Endometrial microvascular endothelial cells (primary cell): ENCODE measurements around the gene KLF15. TPM values are rescaled to one million over a fixed set of nuclear protein-coding genes. Genes with fewer than 3 reads are reported as not detected.

Experiments
- in situ Hi-C: cut with HindIII; loops from 2 replicates; pipeline ENCODE4 v1.10.0; 2017; ENCODE audit warnings: low sequenced_read_pairs, low pct_unique_long_range_greater_than_20kb; ENCODE audit errors: inconsistent ontology term
- total RNA-seq: library from RNA; depleted of rRNA; stranded (reverse); fragments of >200 nt; gene quantifications from one replicate; pipeline ENCODE4 v1.2.3, GENCODE V29; 2015; ENCODE audit errors: inconsistent ontology term

The KLF15 gene
- total RNA-seq, 1 donor from 2014 or later, result 1.7 TPM

DNA sequence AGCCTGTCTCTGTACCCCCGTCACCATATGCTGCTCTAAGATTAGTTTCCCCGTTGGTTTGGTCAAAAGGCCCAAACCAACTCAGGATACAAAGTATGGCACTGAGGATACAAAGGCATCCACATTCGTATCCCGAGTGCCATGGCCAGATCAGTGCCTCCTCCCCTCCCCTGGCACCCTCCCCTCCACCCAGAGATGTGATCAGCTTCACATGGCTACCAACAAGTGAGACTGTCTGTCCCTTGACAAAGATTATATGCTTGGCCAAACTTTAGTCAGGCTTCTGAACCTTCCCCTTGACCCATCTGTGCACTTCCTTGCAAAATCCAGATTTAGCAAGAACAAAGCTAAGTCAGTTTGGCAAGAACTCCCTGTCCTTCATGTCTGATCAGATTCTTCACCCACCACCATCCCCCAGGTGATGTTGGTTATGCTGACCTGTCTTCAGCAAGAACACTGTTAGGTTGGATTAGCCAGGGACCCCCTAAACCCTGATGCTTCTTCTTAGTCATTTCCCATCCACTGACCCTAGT, 61.7 kb downstream of the KLF15 start:
- in situ Hi-C loops, result no loop called here

DNA sequence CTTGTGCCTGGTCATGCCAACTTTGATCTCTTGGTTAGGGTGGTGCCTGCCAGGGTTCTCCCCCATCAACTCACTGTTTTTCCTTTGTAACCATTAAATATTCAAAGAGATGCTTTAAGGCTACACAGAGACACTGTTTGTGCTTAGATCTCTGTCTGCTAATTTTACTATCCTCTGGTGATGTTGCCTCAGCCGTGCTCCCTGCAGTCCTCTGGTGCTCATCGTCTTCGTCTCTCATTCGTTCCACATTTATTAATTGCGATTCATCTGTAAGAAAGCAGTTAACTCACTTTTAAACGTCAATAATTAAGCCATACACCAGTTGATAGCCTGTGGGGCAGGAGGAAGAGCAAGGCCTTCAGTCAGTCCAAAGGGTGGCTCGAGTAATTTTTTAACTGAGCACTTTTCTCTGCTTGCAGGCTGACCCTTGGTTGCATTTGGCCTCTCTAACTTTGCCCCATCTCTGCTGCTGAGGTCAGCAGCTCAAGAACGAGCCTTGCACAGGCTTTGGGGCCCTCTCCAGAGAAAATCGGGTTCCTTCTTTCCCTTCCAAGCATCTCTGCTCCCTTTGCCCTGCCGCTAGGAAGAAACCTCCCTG, 62.9 kb downstream of the KLF15 start:
- in situ Hi-C loops, result no loop called here

DNA sequence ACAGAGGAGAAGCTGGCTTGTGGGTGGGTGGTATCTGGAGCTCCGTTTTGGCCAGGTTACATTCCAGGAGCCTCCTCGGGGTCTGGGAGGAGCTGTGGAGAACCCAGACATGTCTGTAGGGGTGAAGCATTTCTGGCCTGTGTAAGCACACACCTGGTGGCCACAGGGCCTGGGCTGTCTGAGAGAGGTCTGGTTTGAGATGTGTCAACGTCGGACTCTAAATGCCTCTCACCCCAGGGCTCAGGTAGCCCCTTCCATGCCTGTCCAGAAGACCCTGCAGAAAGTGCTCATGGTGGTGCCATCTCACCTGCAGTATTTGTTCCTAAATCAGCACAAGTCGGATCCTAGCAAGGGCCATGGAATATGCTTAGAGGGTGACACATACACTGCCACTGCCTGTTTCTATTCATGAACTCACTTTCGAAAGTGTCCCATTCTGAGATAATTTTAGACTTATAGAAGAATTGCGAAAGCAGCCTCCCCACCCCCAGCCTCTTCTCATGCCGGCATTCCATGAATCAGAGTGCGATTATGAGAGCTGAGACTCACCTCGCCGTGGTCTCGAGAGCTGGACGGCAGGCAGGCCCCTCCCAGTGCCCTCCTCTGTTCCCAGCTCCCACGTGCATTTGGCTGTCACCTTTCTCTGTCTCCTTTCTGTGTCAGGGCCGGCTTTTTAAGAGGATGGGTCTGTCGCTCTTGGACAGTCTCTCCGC, 63.7 kb downstream of the KLF15 start:
- in situ Hi-C loops, result no loop called here

Other genes with a start within 250 kb of the KLF15 start
- gene ALDH1L1, start 176.8 kb downstream of the KLF15 start, total RNA-seq, result not detected
- not detected for gene CFAP100, start 37.5 kb upstream of the KLF15 start, total RNA-seq
- 13.6 TPM for gene ZXDC, start 118.5 kb upstream of the KLF15 start, total RNA-seq
- gene UROC1, start 160.4 kb upstream of the KLF15 start, total RNA-seq, result not detected
- not detected for gene CHST13, start 166.7 kb upstream of the KLF15 start, total RNA-seq
- not detected for gene C3orf22, start 201.5 kb upstream of the KLF15 start, total RNA-seq